NCI-H2171 (cell line): ENCODE data around the gene ZP1.

Experiments
- DNase-seq: peaks from one replicate; lab custom pipeline; 2025; lab: John Stamatoyannopoulos, UW

The ZP1 gene

DNA sequence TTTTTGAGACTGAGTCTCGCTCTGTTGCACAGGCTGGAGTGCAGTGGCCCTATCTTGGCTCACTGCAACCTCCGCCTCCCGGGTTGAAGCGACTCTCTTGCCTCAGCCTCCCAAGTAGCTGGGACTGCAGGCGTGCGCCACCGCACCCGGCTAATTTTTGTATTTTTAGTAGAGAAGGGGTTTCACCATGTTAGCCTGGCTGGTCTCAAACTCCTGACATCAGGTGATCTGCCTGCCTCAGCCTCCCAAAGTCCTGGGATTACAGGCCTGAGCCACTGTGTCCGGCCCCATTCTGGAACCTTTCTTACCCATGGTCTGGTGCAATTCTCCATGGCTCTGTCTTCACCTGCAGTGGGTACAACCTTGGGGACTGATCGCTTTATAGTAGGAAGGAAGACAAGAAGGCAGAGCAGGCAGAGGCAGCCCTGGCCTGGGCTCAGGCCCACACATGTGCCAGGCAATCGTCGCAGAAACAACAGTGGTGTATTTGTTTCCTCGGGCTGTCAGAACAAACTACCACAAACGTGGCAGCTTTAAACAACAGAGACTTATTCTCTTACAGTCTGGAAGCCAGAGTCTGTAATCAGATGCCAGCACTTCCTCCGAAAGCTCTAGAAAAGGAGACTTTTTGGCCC lies 7.6 kb upstream of the ZP1 start:
- DNase-seq: no peak

GRCh38 chr11:60860943-60861342 lies 6.4 kb upstream of the ZP1 start:
- DNase-seq: peak; percentile 56

DNA sequence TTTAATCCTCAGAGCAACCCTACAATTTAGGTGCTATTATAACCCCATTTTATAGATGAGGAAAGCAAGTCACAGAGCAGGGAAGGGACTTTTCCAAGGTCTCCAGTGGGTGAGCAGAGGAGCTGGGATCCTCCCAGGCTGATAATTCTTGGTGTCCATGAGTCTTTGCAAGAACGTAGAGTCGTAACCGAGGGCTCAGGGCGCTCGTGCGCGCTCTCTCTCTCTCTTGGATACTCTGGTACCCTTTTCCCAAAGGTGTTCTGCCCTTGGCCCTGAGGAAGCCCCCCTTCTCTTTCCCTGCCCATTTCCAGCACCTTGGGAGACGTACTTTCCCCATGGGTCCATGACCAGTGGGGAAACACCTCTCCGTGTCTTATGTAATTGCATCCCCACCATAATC lies 5.2 kb upstream of the ZP1 start:
- DNase-seq: no peak

GRCh38 chr11:60863550-60864521 lies 3.5 kb upstream of the ZP1 start:
- DNase-seq: no peak

DNA sequence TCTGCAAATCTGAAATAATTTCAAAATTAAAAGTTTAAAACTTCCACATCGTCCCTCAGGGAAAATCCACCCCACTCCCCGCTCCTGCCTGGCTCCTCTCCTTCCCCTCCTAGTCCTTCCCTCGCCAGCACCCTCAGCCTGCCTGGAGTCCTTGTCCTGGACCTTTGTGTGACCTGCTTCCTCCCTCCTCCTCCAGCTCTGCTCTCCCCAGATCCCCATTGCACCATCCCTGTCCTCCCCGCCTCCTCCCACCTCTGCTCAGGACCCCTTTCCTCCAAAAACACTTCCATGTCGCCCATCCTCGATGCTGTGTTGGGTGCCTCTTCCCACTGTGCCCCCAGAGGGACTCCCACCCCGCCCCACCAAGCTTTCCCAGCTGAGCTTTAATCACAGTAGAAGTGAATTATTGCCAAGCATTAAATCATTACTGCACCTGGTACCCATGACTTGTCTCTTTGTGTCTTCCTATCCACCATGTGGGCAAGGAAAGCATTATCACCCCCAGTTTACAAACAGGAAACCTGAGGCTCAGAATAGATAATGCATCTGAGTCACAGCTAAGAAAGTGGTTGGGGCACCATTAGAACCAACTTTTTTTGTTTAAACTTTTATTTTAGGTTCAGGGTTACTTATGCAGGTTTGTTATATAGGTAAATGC lies 2.4 kb upstream of the ZP1 start:
- no peak for DNase-seq

- DNase-seq: no peak
Measured at GRCh38 chr11:60867871-60868681, 734 bp downstream of the ZP1 start.

- no peak for DNase-seq
Measured at GRCh38 chr11:60868682-60869450, 1.5 kb downstream of the ZP1 start.

DNA sequence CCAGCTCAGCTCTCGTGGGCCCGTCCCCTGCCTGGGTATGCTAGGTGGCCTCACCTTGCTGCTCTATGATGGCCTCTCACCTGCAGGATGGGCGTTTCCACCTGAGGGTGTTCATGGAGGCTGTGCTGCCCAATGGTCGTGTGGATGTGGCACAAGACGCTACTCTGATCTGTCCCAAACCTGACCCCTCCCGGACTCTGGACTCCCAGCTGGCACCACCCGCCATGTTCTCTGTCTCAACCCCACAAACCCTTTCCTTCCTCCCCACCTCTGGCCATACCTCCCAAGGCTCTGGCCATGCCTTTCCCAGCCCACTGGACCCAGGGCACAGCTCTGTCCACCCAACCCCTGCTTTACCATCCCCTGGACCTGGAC lies 2.1 kb downstream of the ZP1 start:
- no peak for DNase-seq

DNA sequence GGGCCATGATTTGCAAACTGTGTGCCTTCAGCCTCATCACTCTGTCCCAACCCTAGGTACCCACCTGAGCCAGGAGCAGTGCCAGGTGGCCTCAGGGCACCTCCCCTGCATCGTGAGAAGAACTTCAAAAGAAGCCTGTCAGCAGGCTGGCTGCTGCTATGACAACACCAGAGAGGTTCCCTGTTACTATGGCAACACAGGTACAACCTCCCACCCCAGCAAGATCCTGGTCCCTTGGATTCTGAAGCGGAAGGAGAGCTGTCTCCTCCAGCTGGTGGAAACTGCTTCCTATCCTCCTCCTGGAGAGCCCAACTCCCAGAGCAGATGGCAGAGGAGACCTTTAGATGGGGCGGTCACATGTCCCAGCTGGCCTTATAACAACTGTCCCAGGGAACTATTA lies 2.9 kb downstream of the ZP1 start:
- DNase-seq: peak; percentile 94

DNA sequence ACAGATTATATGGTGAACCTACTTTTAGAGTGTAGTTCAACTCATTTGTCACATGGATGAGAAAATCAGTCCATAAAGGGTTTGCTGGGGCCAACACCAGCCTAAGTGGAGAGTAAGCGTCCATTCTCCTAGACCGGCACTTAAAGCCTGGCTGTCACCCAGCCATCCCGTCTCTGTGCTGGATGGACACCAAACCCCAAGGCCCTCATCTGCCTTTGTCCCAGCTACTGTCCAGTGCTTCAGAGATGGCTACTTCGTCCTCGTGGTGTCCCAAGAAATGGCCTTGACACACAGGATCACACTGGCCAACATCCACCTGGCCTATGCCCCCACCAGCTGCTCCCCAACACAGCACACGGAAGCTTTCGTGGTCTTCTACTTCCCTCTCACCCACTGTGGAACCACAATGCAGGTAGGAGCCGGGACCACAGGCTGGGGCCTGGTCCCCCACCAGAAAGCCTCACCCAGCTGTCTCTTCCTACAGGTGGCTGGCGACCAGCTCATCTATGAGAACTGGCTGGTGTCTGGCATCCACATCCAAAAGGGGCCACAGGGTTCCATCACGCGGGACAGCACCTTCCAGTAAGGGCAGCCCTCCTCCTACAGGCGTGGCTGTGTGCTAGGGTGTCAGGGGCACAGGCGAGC lies 3.5 kb downstream of the ZP1 start:
- DNase-seq: no peak

DNA sequence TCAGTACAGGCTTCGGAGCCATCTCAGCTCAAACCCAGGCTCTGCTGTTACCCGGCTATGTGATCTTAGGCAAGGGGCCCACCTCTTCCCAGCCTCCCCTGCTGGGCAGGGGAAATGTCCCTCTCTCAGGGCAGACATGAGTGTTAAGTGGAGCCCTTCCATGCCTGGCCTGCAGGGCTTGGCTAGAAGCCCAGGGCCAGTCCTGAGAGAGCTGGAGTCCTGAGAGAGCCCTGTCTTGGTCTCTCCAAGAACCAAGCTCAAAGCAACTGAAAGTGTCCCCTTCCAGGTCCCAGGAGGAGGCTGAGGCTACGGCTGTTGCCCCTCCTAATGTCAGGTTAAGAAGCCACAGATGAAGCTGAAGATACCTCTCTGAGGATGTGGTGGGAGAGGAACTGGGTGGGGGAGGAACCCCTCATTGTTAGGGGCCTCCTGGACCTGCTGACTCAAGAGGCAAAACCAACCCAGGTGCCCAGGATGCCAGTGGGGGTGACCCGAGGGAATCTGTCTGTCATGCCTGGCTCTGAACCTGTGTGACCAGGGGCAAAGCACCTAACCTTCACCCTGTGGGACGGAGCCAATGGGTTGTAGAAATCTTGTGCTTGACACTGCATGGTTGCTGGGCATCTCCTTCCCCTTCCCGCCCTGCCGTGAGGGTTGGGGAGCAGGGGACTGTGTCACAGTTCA lies 4.2 kb downstream of the ZP1 start:
- no peak for DNase-seq

DNA sequence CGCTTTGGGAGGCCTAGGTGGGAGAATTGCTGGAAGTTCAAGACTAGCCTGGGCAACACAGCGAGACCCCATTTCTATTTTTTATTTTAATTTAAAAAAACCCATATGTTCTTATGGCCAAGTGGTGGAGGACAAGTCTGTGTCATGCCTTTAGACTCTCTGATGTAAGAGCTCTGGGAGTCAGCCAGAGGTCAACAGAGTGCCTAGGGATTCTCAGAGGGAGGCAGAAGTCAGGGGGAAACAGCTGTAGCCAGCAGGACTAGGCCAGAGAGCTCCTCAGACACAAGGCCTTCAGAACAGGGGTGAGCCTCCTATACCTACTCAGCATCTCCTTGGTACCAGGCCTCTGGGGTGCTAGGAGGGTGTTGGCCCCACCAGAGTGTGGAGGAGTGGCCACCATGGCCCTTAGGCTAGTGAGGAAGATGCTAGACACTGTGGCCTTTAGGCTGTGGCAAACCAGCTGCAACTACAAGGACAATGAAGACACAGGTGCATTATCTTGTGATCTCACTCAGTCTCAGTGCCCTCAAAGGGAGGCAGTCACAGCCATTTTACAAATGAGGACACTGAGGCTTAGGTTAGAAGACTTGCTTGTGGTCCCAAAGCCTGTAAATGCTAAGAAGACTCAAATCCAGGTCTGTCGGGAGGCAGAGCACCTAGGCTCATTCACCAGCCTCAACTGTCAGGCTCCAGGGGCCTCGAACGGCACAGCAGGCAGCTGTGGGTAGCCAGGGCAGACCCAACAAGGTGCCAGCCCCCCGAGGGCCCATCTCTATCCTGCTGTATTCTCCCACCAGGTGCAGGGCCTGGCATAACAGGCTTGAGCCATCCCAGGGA lies 5.0 kb downstream of the ZP1 start:
- DNase-seq: no peak

DNA sequence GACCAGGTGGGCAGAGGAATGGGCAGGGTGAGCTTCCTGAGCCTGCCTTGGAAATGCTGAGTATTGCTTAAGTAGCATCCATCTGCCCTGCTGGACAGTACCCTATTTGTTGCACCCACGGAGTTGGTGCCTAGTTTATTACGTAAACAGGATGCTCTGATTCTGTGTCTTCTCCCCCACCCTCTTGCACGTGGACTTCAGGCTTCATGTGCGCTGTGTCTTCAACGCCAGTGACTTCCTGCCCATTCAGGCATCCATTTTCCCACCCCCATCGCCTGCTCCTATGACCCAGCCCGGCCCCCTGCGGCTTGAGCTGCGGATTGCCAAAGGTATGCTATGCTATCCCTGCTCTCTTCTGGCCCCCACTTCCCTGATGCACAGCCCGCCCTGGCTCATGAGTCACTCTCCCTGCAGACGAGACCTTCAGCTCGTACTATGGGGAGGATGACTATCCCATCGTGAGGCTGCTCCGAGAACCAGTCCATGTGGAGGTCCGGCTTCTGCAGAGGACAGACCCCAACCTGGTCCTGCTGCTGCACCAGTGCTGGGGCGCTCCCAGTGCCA lies 5.7 kb downstream of the ZP1 start:
- no peak for DNase-seq

- DNase-seq: no peak
Measured at GRCh38 chr11:60873533-60873932, 6.2 kb downstream of the ZP1 start.

DNA sequence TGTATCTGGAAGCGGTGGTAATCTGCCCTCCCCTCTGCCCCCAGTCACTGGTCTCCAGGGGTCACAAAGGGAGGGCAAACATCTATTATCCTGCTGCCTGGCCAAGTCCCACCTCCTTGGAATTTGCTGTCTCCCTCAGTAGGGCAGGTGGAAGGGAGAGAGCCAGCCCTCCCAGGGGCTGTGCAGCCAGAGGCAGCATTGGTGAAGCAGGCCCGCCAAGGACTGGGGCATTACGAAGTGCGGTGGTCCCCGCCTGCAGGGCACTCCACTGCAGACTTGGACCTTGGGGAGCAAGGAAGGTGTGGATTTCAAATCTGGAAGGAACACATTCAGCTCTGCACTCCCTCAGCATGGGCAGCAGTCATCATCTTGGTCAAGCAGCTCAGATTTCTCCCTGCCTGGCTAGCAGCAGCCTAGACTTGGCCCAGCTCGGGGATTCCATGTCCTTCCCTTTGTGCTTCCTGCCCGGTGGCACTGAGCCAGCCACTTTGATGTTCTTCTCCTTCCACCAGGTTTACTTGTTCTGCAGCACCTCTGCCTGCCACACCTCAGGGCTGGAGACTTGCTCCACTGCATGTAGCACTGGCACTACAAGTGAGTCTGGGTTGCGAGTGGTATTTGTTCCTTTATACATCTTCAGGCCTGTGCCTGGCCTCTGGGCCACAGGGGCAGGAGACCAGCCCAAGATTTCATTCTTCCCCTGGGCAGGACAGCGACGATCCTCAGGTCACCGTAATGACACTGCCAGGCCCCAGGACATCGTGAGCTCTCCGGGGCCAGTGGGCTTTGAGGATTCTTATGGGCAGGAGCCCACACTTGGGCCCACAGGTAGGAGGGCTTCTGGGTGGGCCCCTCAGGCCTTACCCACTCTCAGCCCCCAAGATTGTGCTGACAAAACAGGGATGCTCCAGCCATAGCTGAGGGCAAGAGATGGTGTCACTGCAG lies 7.4 kb downstream of the ZP1 start:
- DNase-seq: no peak

DNA sequence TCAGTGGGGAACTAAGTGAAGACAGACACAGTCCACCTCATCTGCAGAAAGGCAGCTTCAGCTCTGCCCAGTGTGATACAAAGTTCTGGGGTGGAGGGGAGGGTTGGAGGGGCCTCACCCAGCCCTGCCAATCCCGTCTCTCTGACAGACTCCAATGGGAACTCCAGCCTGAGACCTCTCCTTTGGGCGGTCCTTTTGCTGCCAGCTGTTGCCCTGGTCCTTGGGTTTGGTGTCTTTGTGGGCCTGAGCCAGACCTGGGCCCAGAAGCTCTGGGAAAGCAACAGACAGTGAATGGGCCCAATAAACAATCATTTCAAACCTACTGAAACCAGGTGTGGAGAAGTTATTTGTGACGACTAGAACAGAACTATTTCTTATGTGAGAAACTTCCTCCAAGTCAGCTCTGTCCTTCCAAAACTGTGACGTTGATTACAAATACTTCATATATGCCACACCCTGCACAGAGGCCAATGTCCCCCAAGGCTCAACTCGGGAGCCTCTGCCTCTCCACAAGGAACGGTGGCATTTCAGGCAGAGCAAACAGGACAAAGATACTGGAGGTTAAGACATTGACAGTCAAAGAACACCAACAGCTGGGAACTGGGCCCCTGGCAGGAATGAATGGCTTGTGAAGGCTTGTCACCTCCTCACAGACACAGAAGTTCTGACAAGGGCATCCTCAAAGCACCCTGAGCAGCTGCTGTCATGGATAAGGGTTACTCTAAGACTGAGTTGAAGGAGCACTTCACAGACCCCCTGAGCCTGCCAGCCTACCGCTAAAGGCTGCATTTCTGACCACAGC lies 8.2 kb downstream of the ZP1 start:
- no peak for DNase-seq

DNA sequence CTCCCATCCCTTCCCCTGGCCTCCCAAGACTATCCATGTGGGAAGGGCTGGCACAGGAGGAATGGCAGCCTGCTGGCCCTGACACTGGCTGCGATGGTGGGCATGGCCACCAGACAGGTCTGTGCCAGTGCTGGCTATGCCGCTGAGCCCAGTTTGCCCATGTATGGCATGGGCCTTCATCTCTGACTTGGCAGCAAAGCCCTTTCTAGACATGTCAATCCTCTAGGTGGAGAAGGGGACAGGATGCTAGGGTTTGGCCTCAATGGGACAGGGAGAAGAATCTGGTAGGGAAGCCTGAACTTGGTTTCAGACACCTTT lies 8.8 kb downstream of the ZP1 start:
- no peak for DNase-seq
